Left ventricle myocardium inferior (tissue), 1 donor: Measurements from ENCODE around the gene TIMM13. TPM values are rescaled to one million over a fixed set of nuclear protein-coding genes. Genes with fewer than 3 reads are reported as not detected.

Experiments
- DNase-seq: peaks from one replicate; pipeline ENCODE4 v3.0.0-alpha.2; 2020
- H3K27ac ChIP-seq: fragments of 200-600 bp; replicated peaks from 2 replicates; pipeline ENCODE4 v1.8.0; 2021
- H3K27me3 ChIP-seq: fragments of 200-600 bp; 2 replicates; pipeline ENCODE4 v1.8.0; 2021; ENCODE audit warnings: low read depth
- H3K36me3 ChIP-seq: fragments of 200-600 bp; 2 replicates; pipeline ENCODE4 v1.8.0; 2021
- H3K4me1 ChIP-seq: fragments of 200-600 bp; 2 replicates; pipeline ENCODE4 v1.8.0; 2021
- H3K4me3 ChIP-seq: fragments of 200-600 bp; 2 replicates; pipeline ENCODE4 v1.8.0; 2021; ENCODE audit warnings: mild to moderate bottlenecking, moderate library complexity
- H3K9me3 ChIP-seq: fragments of 200-600 bp; replicated peaks from 2 replicates; pipeline ENCODE4 v1.8.0; 2021
- intact Hi-C: fragments of 100-400 bp; cut with micrococcal nuclease; formaldehyde crosslinking; loops from one replicate; pipeline ENCODE4 v1.11.0; 2022
- total RNA-seq: library from RNA; stranded (reverse); fragmentation: NEBNext Ultra II Directional; extraction: Animal tissue kit (Norgen Biotek cat#: 25700); gene quantifications from one replicate; pipeline ENCODE4 v1.2.1, GENCODE V29; 2021
- TF ChIP-seq, protein P1 (sequence below): fragments of 200-600 bp; IDR thresholded peaks from 2 replicates; pipeline ENCODE4 v1.8.0; 2021; ENCODE audit warnings: antibody characterized with exemption, mild to moderate bottlenecking, borderline replicate concordance
- donor health status: DM: no; HTN: yes; CAD: no; lungs with severe emphysema.

Gene TIMM13
- total RNA-seq, 1 donor from 2014 or later: 87.7 TPM

DNA sequence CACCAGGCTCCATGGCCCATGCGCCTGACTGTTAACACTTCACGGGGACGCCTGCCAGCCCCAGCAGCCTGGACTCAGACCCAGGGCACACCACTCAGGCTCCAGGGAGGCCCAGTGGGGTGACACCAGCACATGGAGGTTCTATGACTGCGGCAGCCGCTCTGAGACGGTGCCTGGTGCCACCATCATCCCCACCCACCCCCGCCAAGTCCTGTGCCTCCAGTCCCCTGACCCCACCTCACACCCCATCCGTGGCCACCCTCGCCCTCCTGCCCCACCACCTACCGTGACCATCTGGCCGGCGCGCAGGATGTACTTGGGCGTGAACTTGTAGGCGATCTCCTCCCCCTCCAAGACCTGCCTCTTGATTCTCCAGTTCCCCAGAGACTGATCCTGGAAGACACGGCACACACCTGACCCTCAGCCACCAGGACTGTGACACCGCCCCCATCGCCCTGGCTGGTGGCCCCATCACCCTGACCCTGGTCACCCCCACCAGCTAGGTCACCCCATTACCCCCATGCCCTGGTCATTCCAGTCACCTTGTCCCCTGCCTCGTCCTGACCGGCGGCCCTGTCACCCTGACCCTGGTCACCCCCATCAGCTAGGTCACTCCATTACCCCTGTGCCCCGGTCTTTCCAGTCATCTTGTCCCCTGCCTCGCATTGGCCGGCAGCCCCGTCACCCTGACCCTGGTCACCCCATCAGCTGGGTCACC is 4.9 kb upstream of the TIMM13 start:
- intact Hi-C loops: no loop called here
- no peak overlapping the region for H3K4me3 ChIP-seq
- no peaks in the 10 kb centered on the region for H3K27me3 ChIP-seq
- H3K9me3 ChIP-seq: no peaks in the 10 kb centered on the region
- no peak overlapping the region for H3K27ac ChIP-seq
- H3K4me1 ChIP-seq: peaks cover 14% of the 10 kb centered on the region
- DNase-seq: no peak
- peaks cover 39% of the 10 kb centered on the region for H3K36me3 ChIP-seq
- TF ChIP-seq, protein P1, sequence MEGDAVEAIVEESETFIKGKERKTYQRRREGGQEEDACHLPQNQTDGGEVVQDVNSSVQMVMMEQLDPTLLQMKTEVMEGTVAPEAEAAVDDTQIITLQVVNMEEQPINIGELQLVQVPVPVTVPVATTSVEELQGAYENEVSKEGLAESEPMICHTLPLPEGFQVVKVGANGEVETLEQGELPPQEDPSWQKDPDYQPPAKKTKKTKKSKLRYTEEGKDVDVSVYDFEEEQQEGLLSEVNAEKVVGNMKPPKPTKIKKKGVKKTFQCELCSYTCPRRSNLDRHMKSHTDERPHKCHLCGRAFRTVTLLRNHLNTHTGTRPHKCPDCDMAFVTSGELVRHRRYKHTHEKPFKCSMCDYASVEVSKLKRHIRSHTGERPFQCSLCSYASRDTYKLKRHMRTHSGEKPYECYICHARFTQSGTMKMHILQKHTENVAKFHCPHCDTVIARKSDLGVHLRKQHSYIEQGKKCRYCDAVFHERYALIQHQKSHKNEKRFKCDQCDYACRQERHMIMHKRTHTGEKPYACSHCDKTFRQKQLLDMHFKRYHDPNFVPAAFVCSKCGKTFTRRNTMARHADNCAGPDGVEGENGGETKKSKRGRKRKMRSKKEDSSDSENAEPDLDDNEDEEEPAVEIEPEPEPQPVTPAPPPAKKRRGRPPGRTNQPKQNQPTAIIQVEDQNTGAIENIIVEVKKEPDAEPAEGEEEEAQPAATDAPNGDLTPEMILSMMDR: no peak

DNA sequence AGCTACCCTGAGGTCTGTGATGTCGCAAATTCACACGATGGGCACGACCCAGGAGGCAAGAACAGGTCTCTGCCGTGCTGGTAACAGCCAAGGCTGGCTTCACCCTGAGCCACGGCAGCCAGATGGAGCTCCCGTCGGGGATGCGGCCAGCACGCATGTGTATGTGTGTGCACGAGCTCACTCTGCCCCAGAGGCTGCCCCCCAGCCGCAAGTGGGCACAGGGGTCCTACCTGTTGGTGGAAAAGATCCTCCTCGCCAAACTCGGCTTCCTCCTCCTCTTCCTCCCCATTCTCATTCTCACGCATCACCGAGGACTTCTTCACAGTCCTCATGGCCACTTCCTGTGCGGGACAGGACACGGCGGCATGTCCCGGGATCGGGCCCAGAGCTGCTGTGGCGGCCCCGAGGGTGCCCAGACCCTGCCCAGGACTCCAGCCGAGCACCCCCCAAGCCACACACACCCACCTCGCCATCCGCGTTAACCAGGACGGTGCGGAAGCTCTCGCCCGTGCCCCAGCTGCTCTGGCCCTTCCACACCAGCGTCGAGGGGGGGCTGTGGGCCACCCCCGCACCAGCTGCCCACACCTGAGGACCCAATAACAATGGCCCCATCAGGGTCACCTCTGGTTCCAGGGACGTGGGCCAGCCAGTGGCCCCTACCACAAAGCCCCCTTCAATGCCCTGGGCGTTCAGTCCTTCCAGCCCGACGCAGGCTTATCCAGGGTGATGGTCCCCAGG is 4.1 kb upstream of the TIMM13 start:
- H3K36me3 ChIP-seq: peaks cover 38% of the 10 kb centered on the region
- TF ChIP-seq, protein P1: no peak

DNA sequence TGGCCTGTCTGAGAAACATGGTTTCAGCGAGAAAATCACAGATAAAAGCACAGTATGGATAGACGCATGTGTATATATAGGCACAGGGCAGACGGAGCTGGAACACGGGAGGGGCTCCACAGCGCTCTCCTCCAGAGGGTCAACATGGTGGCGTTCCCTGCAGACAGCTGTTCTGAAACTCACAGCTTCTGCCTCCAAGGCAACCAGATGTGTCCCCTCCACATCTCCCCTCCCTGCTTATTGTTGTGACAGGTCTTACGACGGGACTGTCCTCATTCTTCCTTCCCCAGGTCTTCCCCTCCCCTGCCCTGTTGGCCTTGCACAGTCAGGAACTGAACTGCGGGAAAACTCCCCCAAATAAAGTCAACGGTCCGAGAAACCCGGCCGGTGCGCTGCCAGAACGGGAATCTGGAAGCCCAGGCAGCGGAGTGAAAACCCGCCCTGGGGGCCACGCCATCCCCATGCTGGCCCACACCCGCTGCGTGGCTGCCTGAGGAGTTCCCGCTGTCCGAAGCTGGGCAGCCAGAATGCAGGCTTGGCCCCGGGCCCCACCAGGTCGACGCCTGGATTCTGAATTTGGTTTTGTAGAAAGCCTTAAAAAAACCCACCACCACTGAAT is 2.6 kb upstream of the TIMM13 start:
- Histone ChIP-seq H3K36me3 (peaks cover 44% of the 10 kb centered on the region), H3K27ac (no peak overlapping the region), H3K4me3 (no peak overlapping the region), H3K27me3 (no peaks in the 10 kb centered on the region), H3K9me3 (no peaks in the 10 kb centered on the region), H3K4me1 (peaks cover 36% of the 10 kb centered on the region)
- DNase-seq: no peak
- intact Hi-C loops: no loop called here
- TF ChIP-seq, protein P1: no peak

More for the DNA sequence above, 4.1 kb upstream of the TIMM13 start:
- no peak for DNase-seq
- Histone ChIP-seq H3K27me3 (no peaks in the 10 kb centered on the region), H3K27ac (no peak overlapping the region), H3K9me3 (no peaks in the 10 kb centered on the region), H3K4me1 (peaks cover 22% of the 10 kb centered on the region), H3K4me3 (no peak overlapping the region)
- intact Hi-C loops: no loop called here

DNA sequence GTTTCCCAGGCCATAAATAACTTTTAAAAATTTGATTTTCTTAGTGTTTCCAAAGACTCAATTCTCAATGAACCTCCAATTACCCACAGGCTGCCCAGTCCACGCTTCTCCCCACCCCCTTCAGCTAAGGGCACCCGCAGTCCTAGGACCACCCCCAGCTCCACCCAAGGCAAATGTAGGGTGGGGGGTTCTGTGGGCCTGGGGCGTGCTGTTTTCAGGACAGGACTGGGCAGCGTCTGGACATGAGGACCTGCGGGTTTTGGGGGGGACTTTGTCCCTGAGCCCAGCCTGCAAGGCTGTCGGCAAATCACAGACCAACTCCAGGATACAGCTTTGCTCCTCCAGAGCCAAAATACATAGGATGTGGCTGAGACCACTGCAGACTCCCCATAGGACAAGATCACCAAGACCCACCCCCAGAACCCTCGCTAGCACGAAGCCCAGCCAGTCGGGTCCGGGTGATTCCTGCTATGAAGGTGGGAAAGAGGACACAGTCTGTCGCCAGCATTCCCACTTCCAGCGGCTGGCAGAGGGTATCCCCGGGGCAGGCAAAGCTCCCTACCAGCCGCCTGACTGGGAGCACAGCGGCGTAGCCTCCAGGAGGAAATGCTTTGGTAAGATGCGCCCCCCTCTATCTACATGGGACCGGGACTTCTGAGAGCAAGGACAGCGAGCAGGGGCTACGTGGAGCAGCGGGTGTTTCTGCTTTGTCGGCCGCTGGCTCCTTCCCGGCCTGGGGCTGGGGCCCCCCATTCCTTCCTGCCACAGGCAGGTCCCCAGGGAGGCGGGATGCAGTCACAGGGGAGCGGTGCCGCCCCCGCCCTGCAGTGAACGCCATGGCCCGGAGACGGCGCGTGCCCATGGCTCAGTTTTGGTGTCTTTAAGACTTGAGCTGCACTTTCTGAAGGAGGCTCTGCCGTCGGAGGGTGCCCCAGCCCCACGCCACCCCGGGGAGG is 1.6 kb upstream of the TIMM13 start:
- Histone ChIP-seq H3K4me3 (peak overlapping the region; percentile 76), H3K27ac (peak overlapping the region; percentile 96), H3K36me3 (peaks cover 36% of the 10 kb centered on the region), H3K9me3 (no peaks in the 10 kb centered on the region), H3K4me1 (peaks cover 43% of the 10 kb centered on the region), H3K27me3 (no peaks in the 10 kb centered on the region)
- TF ChIP-seq, protein P1: no peak
- no peak for DNase-seq
- intact Hi-C loops: no loop called here

DNA sequence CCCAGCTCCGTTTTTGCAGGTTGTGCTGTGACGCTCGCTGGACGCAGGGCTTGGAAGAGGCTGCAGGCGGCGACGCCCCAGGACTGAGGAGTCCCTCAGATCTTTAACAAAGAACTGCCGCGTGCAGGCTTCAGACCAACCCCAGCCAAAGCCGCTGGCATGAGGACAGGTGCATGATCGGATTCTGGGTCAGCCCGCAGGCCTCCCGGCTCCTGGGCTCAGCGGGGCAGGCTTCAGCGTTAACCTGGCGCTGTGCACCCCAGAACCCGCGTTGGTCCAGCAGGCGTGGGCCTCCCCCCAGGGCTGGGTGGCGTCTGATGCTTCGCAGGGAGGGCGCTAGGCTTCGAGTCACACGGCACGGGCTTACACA is 920 bp upstream of the TIMM13 start:
- TF ChIP-seq, protein P1: no peak
- Histone ChIP-seq H3K36me3 (peaks cover 37% of the 10 kb centered on the region), H3K4me1 (peaks cover 50% of the 10 kb centered on the region), H3K9me3 (no peaks in the 10 kb centered on the region), H3K4me3 (peak overlapping the region; percentile 76), H3K27ac (peak overlapping the region; percentile 96), H3K27me3 (no peaks in the 10 kb centered on the region)
- peak; percentile 36 for DNase-seq
- intact Hi-C loops: no loop called here
